Omental fat pad (tissue), 4 donors: ENCODE measurements around the gene SLC25A53. TPM values are rescaled to one million over a fixed set of nuclear protein-coding genes. Genes with fewer than 3 reads are reported as not detected.
"Not testable (repeated sequence)": the region's sequence is repeated elsewhere in the genome, so short reads cannot be mapped to it uniquely, and the experiment has no call there.

Experiments used
- ATAC-seq: fragments of 150-250 bp; one replicate; pipeline ENCODE4 v1.9.1; 2016; ENCODE audit warnings: mild to moderate bottlenecking, moderate library complexity; ENCODE audit not compliant: low FRiP score
- DNase-seq: peaks from one replicate; pipeline ENCODE4 v3.0.0-alpha.2; 2019; ENCODE audit warnings: low spot score
- CTCF ChIP-seq, 3 donors: fragments of 450-650 bp; IDR thresholded peaks; one replicate each; pipeline ENCODE4 v1.5.1; 2016 to 2017; ENCODE audit warnings: antibody characterized with exemption in 3 of 3, mild to moderate bottlenecking in 3 of 3, moderate library complexity in 2 of 3
- total RNA-seq, 4 donors: library from RNA; depleted of rRNA; stranded (reverse); fragments of >200 nt; gene quantifications; one replicate each; pipeline ENCODE4 v1.1.0, GENCODE V29; 2016

The SLC25A53 gene
- total RNA-seq, 4 donors from 2014 or later = 12.9 to 19.9 (median 16.8) TPM

GRCh38 chrX:104113222-104113965, 43.4 kb downstream of the SLC25A53 start:
- no peak for ATAC-seq
- no peak for DNase-seq
- no peak for TF ChIP-seq CTCF (IDR thresholded peaks at IDR 0.05)

GRCh38 chrX:104112326-104112951, 44.4 kb downstream of the SLC25A53 start, which contains the start of gene ZCCHC18:
Gene ZCCHC18, plus strand, starts transcription at chrX:104112523. Its CDS starts 1,589 bp downstream, at chrX:104114112.
- ATAC-seq = peak; percentile 80
- DNase-seq = no peak

GRCh38 chrX:104110491-104111240, 46.1 kb downstream of the SLC25A53 start:
- not testable (repeated sequence) for ATAC-seq, DNase-seq

More at GRCh38 chrX:104112326-104112951, 44.4 kb downstream of the SLC25A53 start, which contains the start of gene ZCCHC18:
- no peak for TF ChIP-seq CTCF (IDR thresholded peaks at IDR 0.05)

GRCh38 chrX:104108955-104109354, 47.9 kb downstream of the SLC25A53 start:
- DNase-seq = no peak
- no peak for TF ChIP-seq CTCF (IDR thresholded peaks at IDR 0.05)
- ATAC-seq = no peak

GRCh38 chrX:104105330-104106262, 51.2 kb downstream of the SLC25A53 start:
- TF ChIP-seq CTCF (IDR thresholded peaks at IDR 0.05) = no peak
- DNase-seq (no peak), ATAC-seq (no peak)

- TF ChIP-seq CTCF (IDR thresholded peaks at IDR 0.05) = no peak
- DNase-seq = no peak
- no peak for ATAC-seq
Measured at GRCh38 chrX:104104676-104105075, 52.1 kb downstream of the SLC25A53 start.
